OCI-LY1 (cell line): ENCODE measurements around the gene MMRN2.
"Not testable (repeated sequence)": the region's sequence is repeated elsewhere in the genome, so short reads cannot be mapped to it uniquely, and the experiment has no call there.

Experiments
- H2AFZ ChIP-seq: fragments of 200-600 bp; sonication (generic), shearing (Covaris generic); 2 replicates; pipeline ENCODE4 v1.6.0; 2014; ENCODE audit warnings: antibody characterized with exemption, mild to moderate bottlenecking, low read length
- H3F3A ChIP-seq: fragments of 200-600 bp; sonication (generic), shearing (Covaris generic); 2 replicates; pipeline ENCODE4 v1.6.0; 2014; ENCODE audit warnings: mild to moderate bottlenecking, antibody characterized with exemption, low read length, moderate library complexity; ENCODE audit not compliant: insufficient read depth
- H3K27ac ChIP-seq: fragments of 200-600 bp; sonication (generic); 2 replicates; pipeline ENCODE4 v1.5.1; 2014; ENCODE audit warnings: low read length, mixed run types, mild to moderate bottlenecking, low read depth; ENCODE audit not compliant: poor library complexity, severe bottlenecking
- H3K27me3 ChIP-seq: fragments of 200-600 bp; sonication (generic); 2 replicates; pipeline ENCODE4 v1.6.0; 2014; ENCODE audit warnings: antibody characterized with exemption, mild to moderate bottlenecking, low read length, moderate library complexity; ENCODE audit not compliant: insufficient read depth
- H3K36me3 ChIP-seq: fragments of 200-600 bp; sonication (generic); 2 replicates; pipeline ENCODE4 v1.6.1; 2014; ENCODE audit warnings: mild to moderate bottlenecking, antibody characterized with exemption, low read length, moderate library complexity, mixed read lengths; ENCODE audit not compliant: insufficient read depth
- H3K4me1 ChIP-seq: fragments of 200-600 bp; sonication (generic); 2 replicates; pipeline ENCODE4 v1.5.1; 2014; ENCODE audit warnings: mild to moderate bottlenecking, low read length, moderate library complexity; ENCODE audit not compliant: insufficient read depth, severe bottlenecking
- H3K4me2 ChIP-seq: fragments of 200-600 bp; sonication (generic), shearing (Covaris generic); 2 replicates; pipeline ENCODE4 v1.6.1; 2014; ENCODE audit warnings: low read length
- H3K4me3 ChIP-seq: fragments of 200-600 bp; sonication (generic); 2 replicates; pipeline ENCODE4 v1.5.1; 2014; ENCODE audit warnings: low read length, low read depth, mild to moderate bottlenecking, mixed read lengths; ENCODE audit not compliant: poor library complexity, severe bottlenecking
- H3K79me2 ChIP-seq: fragments of 200-600 bp; shearing (Covaris generic); 2 replicates; pipeline ENCODE4 v1.6.1; 2016; ENCODE audit warnings: mixed run types, low read length, mixed read lengths; ENCODE audit not compliant: insufficient read depth
- H3K9ac ChIP-seq: fragments of 200-600 bp; sonication (generic), shearing (Covaris generic); 2 replicates; pipeline ENCODE4 v1.6.1; 2014; ENCODE audit warnings: mild to moderate bottlenecking, low read length, mixed read lengths
- H3K9me2 ChIP-seq: fragments of 200-600 bp; sonication (generic), shearing (Covaris generic); 2 replicates; pipeline ENCODE4 v1.6.1; 2014; ENCODE audit warnings: low read depth, mild to moderate bottlenecking, low read length, mixed read lengths
- H3K9me3 ChIP-seq: fragments of 200-600 bp; shearing (Covaris generic); 2 replicates; pipeline ENCODE4 v1.6.1; 2014; ENCODE audit warnings: low read length, mixed read lengths
- H4K20me1 ChIP-seq: fragments of 200-600 bp; sonication (generic), shearing (Covaris generic); 2 replicates; pipeline ENCODE4 v1.6.0; 2016; ENCODE audit warnings: mild to moderate bottlenecking, low read length; ENCODE audit not compliant: insufficient read depth
- CTCF ChIP-seq: fragments of 200-600 bp; sonication (generic), shearing (Covaris generic); IDR thresholded peaks from 2 replicates; pipeline ENCODE4 v1.5.1; 2017; ENCODE audit warnings: mild to moderate bottlenecking, antibody characterized with exemption, low read length, moderate library complexity, mixed read lengths
- EZH2 ChIP-seq: fragments of 200-600 bp; sonication (generic), shearing (Covaris generic); IDR thresholded peaks from 2 replicates; pipeline ENCODE4 v1.8.0; 2017; ENCODE audit warnings: borderline replicate concordance, mixed run types, mild to moderate bottlenecking, antibody characterized with exemption, low read length, moderate library complexity, mixed read lengths

The MMRN2 gene

GRCh38 chr10:86952106-86952505, 5.3 kb downstream of the MMRN2 start:
- Histone ChIP-seq H4K20me1 (no peaks in the 10 kb centered on the region), H3K9ac (no peak overlapping the region), H3K36me3 (no peaks in the 10 kb centered on the region; the same call in 1 of the 2 replicates), H3F3A (no peaks in the 10 kb centered on the region), H3K9me3 (no peaks in the 10 kb centered on the region), H3K9me2 (no peaks in the 10 kb centered on the region), H3K4me2 (no peak overlapping the region), H3K27me3 (no peaks in the 10 kb centered on the region; the same call in 1 of the 2 replicates), H3K4me3 (no peak overlapping the region), H2AFZ (no peak overlapping the region), H3K79me2 (no peaks in the 10 kb centered on the region), H3K27ac (no peak overlapping the region), H3K4me1 (no peaks in the 10 kb centered on the region)
- no peak for TF ChIP-seq CTCF
- TF ChIP-seq EZH2: no peak

- Histone ChIP-seq H2AFZ (no peak overlapping the region), H3K9ac (no peak overlapping the region), H3F3A (no peaks in the 10 kb centered on the region), H3K9me3 (no peaks in the 10 kb centered on the region), H3K27ac (no peak overlapping the region), H3K4me2 (no peak overlapping the region), H3K9me2 (no peaks in the 10 kb centered on the region), H4K20me1 (no peaks in the 10 kb centered on the region), H3K79me2 (no peaks in the 10 kb centered on the region), H3K4me1 (no peaks in the 10 kb centered on the region), H3K4me3 (no peak overlapping the region), H3K27me3 (peaks cover under 1% of the 10 kb centered on the region; the same call in 1 of the 2 replicates), H3K36me3 (no peaks in the 10 kb centered on the region; the same call in 1 of the 2 replicates)
- no peak for TF ChIP-seq EZH2
- no peak for TF ChIP-seq CTCF
These were observed 6.1 kb downstream of the MMRN2 start for GRCh38 chr10:86951184-86951761.

GRCh38 chr10:86950349-86950748, 7.1 kb downstream of the MMRN2 start:
- H3K79me2 ChIP-seq: no peaks in the 10 kb centered on the region
- peaks cover 3% of the 10 kb centered on the region; the same call in 1 of the 2 replicates for H3K27me3 ChIP-seq
- no peak overlapping the region for H3K4me2 ChIP-seq
- no peaks in the 10 kb centered on the region; the same call in 1 of the 2 replicates for H3K36me3 ChIP-seq
- H3K27ac ChIP-seq: no peak overlapping the region
- no peak overlapping the region for H2AFZ ChIP-seq
- H3K4me3 ChIP-seq: no peak overlapping the region
- H3F3A ChIP-seq: no peaks in the 10 kb centered on the region
- H3K9me3 ChIP-seq: no peaks in the 10 kb centered on the region
- H3K4me1 ChIP-seq: no peaks in the 10 kb centered on the region
- H4K20me1 ChIP-seq: no peaks in the 10 kb centered on the region
- no peaks in the 10 kb centered on the region for H3K9me2 ChIP-seq
- TF ChIP-seq CTCF (no peak), EZH2 (no peak)
- no peak overlapping the region for H3K9ac ChIP-seq

DNA sequence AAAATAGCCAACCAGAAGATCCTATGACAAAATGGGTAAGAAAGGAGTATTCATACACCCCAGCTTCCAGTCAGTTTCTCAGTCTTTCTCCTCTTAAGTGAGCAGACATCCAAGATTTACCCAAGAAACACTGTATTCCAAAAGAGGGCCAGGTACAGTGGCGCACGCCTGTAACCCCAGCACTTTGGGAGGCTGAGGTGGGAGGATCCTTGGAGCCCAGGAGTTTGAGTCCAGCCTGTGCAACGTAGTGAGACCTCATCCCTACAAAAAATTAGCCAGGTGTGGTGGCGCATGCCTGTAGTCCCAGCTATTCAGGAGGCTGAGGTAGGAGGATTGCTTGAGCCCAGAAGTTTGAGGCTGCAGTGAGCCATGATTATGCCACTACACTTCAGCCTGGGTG, 9.6 kb downstream of the MMRN2 start:
- not testable (repeated sequence) for H3K79me2 ChIP-seq, H3K4me2 ChIP-seq, H4K20me1 ChIP-seq, H3K9me3 ChIP-seq, H3K27me3 ChIP-seq, H2AFZ ChIP-seq, H3K4me3 ChIP-seq, H3K4me1 ChIP-seq, H3F3A ChIP-seq, H3K36me3 ChIP-seq, H3K9me2 ChIP-seq, H3K9ac ChIP-seq, H3K27ac ChIP-seq
